Measurements from ENCODE around the gene METAP2. TPM values are rescaled to one million over a fixed set of nuclear protein-coding genes. Genes with fewer than 3 reads are reported as not detected.

Gene METAP2
- total and polyA plus RNA-seq, 2 experiments from 2014 or later = 55.6 to 64.3 TPM

GRCh38 chr12:95533985-95534384 is 60.0 kb downstream of the METAP2 start:
- Histone ChIP-seq H3K27me3 (replicated peaks; ENCODE audit: insufficient read depth) (no peaks in the 10 kb centered on the region), H3K4me3 (no peak overlapping the region), H2AFZ (no peak overlapping the region), H3K79me2 (ENCODE audit: insufficient read depth) (no peaks in the 10 kb centered on the region), H3K4me2 (ENCODE audit: unreplicated experiment) (no peak overlapping the region), H3K9me3 (ENCODE audit: low read depth) (no peaks in the 10 kb centered on the region), H3K4me1 (ENCODE audit: insufficient read depth) (peaks cover 20% of the 10 kb centered on the region), H3K9ac (no peak overlapping the region), H3K9me2 (ENCODE audit: insufficient read depth) (no peaks in the 10 kb centered on the region), H3F3A (ENCODE audit: insufficient read depth) (no peaks in the 10 kb centered on the region), H3K27ac (no peak overlapping the region), H3K36me3 (ENCODE audit: low read depth) (no peaks in the 10 kb centered on the region), H4K20me1 (ENCODE audit: insufficient read depth) (no peaks in the 10 kb centered on the region)
- TF ChIP-seq EZH2 (IDR thresholded peaks at IDR 0.05; ENCODE audit: insufficient read depth, poor library complexity, severe bottlenecking) (no peak), EZH2phosphoT487 (IDR thresholded peaks at IDR 0.05; ENCODE audit: insufficient read depth, low read depth) (no peak)
- in situ Hi-C loops (cut with MboI) = loop anchor here (25.0 kb wide), 1 partner anchor 422 kb away; no protein-coding TSS in a partner anchor
- WGBS, 2 experiments (ENCODE audit: low coverage in 1 of 2, low lambda C conversion rate in 2 of 2, missing lambda C conversion rate in 2 of 2) = 54% methylated on average over 4 of the region's 4 CpGs
- no peak for DNase-seq

- 89 to 93% methylated on average over 4 of the region's 4 CpGs for WGBS, 2 experiments (ENCODE audit: low coverage in 1 of 2, low lambda C conversion rate in 2 of 2, missing lambda C conversion rate in 2 of 2)
- in situ Hi-C loops (cut with MboI) = loop anchor here (25.0 kb wide), 1 partner anchor 426 kb away; no protein-coding TSS in a partner anchor
Measured at GRCh38 chr12:95538006-95538405, 64.1 kb downstream of the METAP2 start.

DNA sequence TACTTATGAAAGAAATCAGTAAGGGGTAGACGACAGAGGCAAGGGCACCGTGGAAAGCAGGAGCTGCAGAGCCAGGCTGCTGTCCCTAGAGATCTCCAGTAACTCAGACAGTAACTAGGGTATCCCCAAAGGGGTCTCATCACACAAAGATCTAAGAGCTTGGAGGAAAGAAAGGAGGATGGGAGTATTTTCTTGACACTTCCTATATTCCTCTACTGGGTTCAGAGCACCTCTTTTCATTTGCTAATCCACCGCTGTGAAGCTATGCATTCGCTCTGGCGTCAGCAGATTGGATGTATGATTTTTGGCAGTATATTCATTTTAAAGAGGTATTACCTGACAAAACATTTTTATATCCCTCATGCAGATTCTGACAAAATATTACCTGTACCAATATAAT is 64.7 kb downstream of the METAP2 start:
- no peak overlapping the region for H3K9ac ChIP-seq
- TF ChIP-seq EZH2 (IDR thresholded peaks at IDR 0.05; ENCODE audit: insufficient read depth, poor library complexity, severe bottlenecking) (no peak), EZH2phosphoT487 (IDR thresholded peaks at IDR 0.05; ENCODE audit: insufficient read depth, low read depth) (no peak)
- H4K20me1 ChIP-seq (ENCODE audit: insufficient read depth) = no peaks in the 10 kb centered on the region
- no peaks in the 10 kb centered on the region for H3K79me2 ChIP-seq (ENCODE audit: insufficient read depth)
- no peaks in the 10 kb centered on the region for H3K9me2 ChIP-seq (ENCODE audit: insufficient read depth)
- no peak overlapping the region for H3K4me2 ChIP-seq (ENCODE audit: unreplicated experiment)
- no peaks in the 10 kb centered on the region for H3K36me3 ChIP-seq (ENCODE audit: low read depth)
- DNase-seq = no peak
- H2AFZ ChIP-seq = no peak overlapping the region
- no peaks in the 10 kb centered on the region for H3K9me3 ChIP-seq (ENCODE audit: low read depth)
- no peaks in the 10 kb centered on the region for H3K4me1 ChIP-seq (ENCODE audit: insufficient read depth)
- no peak overlapping the region for H3K4me3 ChIP-seq
- H3K27me3 ChIP-seq (replicated peaks; ENCODE audit: insufficient read depth) = no peaks in the 10 kb centered on the region
- H3K27ac ChIP-seq = no peak overlapping the region
- 62 to 65% methylated on average over 5 of the region's 5 CpGs for WGBS, 2 experiments (ENCODE audit: low coverage in 1 of 2, low lambda C conversion rate in 2 of 2, missing lambda C conversion rate in 2 of 2)
- in situ Hi-C loops (cut with MboI) = loop anchor here (25.0 kb wide), 1 partner anchor 426 kb away; no protein-coding TSS in a partner anchor
- no peaks in the 10 kb centered on the region for H3F3A ChIP-seq (ENCODE audit: insufficient read depth)

More at GRCh38 chr12:95538006-95538405, 64.1 kb downstream of the METAP2 start:
- Histone ChIP-seq H3K9me3 (ENCODE audit: low read depth) (no peaks in the 10 kb centered on the region), H4K20me1 (ENCODE audit: insufficient read depth) (no peaks in the 10 kb centered on the region), H3K79me2 (ENCODE audit: insufficient read depth) (no peaks in the 10 kb centered on the region), H2AFZ (no peak overlapping the region), H3K4me3 (no peak overlapping the region), H3K4me1 (ENCODE audit: insufficient read depth) (peaks cover 3% of the 10 kb centered on the region; the same call in 1 of the 2 replicates), H3K4me2 (ENCODE audit: unreplicated experiment) (no peak overlapping the region), H3K36me3 (ENCODE audit: low read depth) (no peaks in the 10 kb centered on the region), H3K9ac (no peak overlapping the region), H3F3A (ENCODE audit: insufficient read depth) (no peaks in the 10 kb centered on the region), H3K9me2 (ENCODE audit: insufficient read depth) (no peaks in the 10 kb centered on the region), H3K27ac (no peak overlapping the region), H3K27me3 (replicated peaks; ENCODE audit: insufficient read depth) (no peaks in the 10 kb centered on the region)
- TF ChIP-seq EZH2 (IDR thresholded peaks at IDR 0.05; ENCODE audit: insufficient read depth, poor library complexity, severe bottlenecking) (no peak), EZH2phosphoT487 (IDR thresholded peaks at IDR 0.05; ENCODE audit: insufficient read depth, low read depth) (no peak)
- DNase-seq = no peak

- Histone ChIP-seq H3K9me3 (ENCODE audit: low read depth) (no peaks in the 10 kb centered on the region), H3K36me3 (ENCODE audit: low read depth) (no peaks in the 10 kb centered on the region), H3K27me3 (replicated peaks; ENCODE audit: insufficient read depth) (no peaks in the 10 kb centered on the region), H3K4me2 (ENCODE audit: unreplicated experiment) (no peak overlapping the region), H3F3A (ENCODE audit: insufficient read depth) (no peaks in the 10 kb centered on the region), H3K27ac (no peak overlapping the region), H3K79me2 (ENCODE audit: insufficient read depth) (no peaks in the 10 kb centered on the region), H3K9me2 (ENCODE audit: insufficient read depth) (no peaks in the 10 kb centered on the region), H4K20me1 (ENCODE audit: insufficient read depth) (no peaks in the 10 kb centered on the region), H3K4me1 (ENCODE audit: insufficient read depth) (no peaks in the 10 kb centered on the region), H3K9ac (no peak overlapping the region), H3K4me3 (no peak overlapping the region), H2AFZ (no peak overlapping the region)
- no peak for DNase-seq
- WGBS, 2 experiments (ENCODE audit: low coverage in 1 of 2, low lambda C conversion rate in 2 of 2, missing lambda C conversion rate in 2 of 2) = 65 to 69% methylated on average over 7 of the region's 7 CpGs
- in situ Hi-C loops (cut with MboI) = loop anchor here (25.0 kb wide), 1 partner anchor 429 kb away; no protein-coding TSS in a partner anchor
- TF ChIP-seq EZH2phosphoT487 (IDR thresholded peaks at IDR 0.05; ENCODE audit: insufficient read depth, low read depth) = no peak
- TF ChIP-seq EZH2 (IDR thresholded peaks at IDR 0.05; ENCODE audit: insufficient read depth, poor library complexity, severe bottlenecking) = no peak
Measured at GRCh38 chr12:95541436-95541835, 67.5 kb downstream of the METAP2 start.

Data from GM23248 (cell line).